ENCODE data around the gene PI4K2A.
"Not testable (repeated sequence)": the region's sequence is repeated elsewhere in the genome, so short reads cannot be mapped to it uniquely, and the experiment has no call there.

PI4K2A gene

DNA sequence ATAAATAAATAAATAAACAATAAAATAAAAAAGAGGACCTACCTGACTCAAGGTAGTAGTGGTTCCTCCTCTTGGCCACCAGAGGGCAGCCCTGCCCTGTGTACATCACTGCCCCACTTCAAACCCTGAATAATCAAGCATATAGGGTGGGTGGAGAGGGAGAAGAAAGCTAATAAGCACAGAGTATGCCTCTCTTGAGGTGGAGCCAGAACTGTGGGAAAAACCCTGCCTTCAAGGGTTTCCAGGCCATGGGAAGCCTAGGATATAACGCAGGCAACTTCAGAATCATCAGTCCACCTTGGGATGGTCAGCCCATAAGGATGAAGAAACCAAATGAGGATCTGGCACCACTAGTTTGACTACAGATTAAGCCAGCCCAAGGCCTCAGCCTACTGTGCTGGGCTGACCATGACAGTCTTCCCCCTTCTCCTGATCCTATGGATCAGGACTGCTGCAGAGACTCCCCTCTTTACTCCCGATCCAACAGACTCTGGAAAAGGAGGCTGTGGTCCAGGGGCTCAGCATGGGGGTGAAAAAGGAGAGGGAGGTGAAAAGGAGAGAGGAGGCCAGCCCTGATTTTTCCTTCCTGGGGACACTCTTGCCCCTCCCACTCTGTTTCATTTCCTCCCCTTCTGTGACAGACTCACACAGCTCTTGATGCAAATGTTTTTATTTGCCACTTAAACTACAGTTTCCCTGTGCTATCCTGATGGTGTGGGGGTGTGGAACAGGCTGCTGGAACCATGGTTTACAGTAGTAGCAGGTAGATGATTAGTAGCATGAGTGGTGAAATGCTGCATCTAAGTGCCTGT, 36.5 kb downstream of the PI4K2A start:
- DNase-seq: peak; percentile 35 to 39

DNA sequence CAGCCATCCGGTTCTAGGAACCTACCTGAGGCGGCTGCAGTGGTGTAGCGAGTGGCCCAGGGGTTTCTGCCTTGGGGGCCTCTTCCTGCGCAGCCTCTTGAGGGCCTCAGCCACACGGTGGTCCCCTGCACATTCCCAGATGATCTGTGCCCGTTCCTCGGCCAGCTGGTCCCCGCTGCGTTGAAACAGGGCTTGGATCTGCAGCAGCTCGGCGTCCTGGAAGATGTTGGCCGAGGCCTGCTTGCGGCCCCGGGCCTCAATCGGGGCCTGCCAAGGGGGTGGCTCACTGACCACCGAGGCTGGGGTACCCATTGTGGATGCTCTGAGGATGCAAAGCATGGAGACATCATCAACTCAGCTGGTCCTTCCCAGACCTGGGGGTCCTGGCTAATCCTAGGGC, 39.1 kb downstream of the PI4K2A start:
- DNase-seq: no peak

GRCh38 chr10:97682042-97682441, 41.6 kb downstream of the PI4K2A start:
- DNase-seq: no peak

- DNase-seq: no peak
Measured at GRCh38 chr10:97683556-97684367, 43.3 kb downstream of the PI4K2A start.

GRCh38 chr10:97684368-97684713, 43.9 kb downstream of the PI4K2A start:
- DNase-seq: not testable (repeated sequence)

DNA sequence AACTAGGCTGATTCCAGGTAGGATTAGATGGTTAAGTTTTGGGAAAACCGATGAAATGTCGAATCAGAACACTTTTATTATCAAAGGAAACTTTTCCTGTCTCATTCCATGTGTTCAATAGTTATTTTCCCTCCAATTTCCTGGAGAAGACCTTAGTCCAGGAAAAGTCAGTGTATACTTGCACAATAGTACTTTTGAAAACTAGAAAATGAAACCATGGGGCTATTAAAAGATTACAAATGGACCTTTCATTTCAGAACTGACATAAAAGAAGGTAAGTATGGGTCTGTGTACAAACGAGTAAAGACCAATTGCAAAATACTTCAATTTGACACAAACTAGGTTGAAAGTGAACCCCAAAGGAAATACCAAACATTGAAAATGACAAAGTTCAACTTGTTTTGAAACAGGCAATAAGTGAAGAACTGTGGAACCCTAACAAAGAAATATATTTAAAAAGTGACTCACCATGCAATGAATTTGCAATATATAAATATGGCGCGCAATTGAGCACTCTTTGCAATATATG, 44.5 kb downstream of the PI4K2A start:
- DNase-seq: no peak

- DNase-seq: no peak
Measured at GRCh38 chr10:97685395-97685958, 45.0 kb downstream of the PI4K2A start.

- no peak for DNase-seq
Measured at GRCh38 chr10:97686301-97686961, 46.0 kb downstream of the PI4K2A start.

- peak; percentile 94 to 95 for DNase-seq
Measured at GRCh38 chr10:97686962-97687784, 46.7 kb downstream of the PI4K2A start, which contains the start of gene AVPI1. Gene AVPI1 (minus strand): TSS chr10:97687241. CDS start chr10:97679905, 7,336 bp downstream.

DNA sequence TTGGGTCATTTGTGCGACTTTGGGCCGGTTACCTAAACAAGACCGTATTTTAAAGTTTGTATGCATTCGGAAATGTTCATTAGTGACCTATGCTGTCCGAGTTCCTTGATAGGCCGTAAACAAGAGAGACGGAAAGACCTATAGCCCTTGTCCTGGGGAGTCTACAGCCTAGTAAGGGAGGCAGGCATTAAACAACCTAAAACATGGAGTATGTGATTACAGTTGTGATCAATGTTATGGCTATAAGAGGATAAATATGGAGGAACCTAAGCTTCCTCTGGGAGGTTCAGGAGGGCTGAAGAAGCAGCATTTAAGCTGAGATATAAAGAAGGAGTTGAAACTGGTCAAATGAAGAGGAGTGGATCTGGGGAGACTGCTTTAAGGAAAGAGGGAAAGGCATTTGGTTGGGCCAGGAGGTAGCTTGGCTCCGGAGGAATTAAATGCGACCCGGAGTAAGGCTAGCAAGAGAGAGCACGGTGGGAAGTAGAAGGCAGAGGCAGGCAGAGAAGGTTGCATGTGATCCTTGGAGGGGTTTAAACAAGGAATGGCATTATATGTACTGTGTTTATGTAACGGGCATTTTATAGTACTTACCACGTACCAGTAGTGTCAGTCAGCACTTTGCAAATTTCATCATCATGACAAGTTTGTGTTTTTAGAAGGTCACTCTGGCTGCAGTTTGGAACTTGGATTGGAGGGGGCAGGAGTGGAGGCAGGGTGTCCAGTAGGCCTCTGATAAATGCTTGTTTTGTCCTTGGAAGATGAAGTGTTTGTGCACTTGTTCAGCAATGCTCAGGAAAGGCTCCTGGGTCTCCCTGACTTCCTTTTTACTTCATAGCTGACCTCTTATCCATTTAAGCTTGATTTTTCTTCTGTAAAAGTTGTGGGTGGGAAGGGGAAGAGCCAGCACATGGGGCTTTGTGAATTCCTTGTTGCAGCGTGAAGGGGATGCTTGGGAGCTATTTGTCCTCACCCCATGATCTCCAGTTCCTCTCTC, 47.6 kb downstream of the PI4K2A start:
- no peak for DNase-seq

- no peak for DNase-seq
Measured at GRCh38 chr10:97689559-97690020, 49.1 kb downstream of the PI4K2A start.

GRCh38 chr10:97690133-97690532, 49.7 kb downstream of the PI4K2A start:
- no peak for DNase-seq

GRCh38 chr10:97698072-97698655, 57.7 kb downstream of the PI4K2A start:
- not testable (repeated sequence) for DNase-seq

- DNase-seq: peak in 1 of 2 experiments; percentile 25
Measured at GRCh38 chr10:97701438-97702069, 61.1 kb downstream of the PI4K2A start.

- no peak for DNase-seq
Measured at GRCh38 chr10:97703398-97704067, 63.1 kb downstream of the PI4K2A start.

DNA sequence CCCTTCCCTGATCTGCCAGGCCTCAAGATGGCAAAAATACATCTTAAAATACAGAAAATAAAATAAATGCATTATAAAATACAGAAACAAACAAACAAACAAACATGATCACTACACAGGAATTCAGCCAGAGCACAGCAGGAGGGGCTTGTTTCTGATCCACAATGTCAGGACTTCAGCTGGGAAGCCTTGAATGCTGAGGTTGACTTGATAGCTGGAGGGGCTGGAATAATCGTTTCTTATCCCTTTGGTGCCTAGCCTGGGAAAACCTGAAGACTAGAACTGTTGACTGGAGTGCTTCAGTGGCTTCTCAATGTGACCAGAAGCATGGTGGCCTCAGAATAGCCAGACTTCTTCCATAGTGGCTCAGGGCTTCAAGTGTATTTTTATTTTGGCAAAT, 63.9 kb downstream of the PI4K2A start:
- DNase-seq: no peak

DNA sequence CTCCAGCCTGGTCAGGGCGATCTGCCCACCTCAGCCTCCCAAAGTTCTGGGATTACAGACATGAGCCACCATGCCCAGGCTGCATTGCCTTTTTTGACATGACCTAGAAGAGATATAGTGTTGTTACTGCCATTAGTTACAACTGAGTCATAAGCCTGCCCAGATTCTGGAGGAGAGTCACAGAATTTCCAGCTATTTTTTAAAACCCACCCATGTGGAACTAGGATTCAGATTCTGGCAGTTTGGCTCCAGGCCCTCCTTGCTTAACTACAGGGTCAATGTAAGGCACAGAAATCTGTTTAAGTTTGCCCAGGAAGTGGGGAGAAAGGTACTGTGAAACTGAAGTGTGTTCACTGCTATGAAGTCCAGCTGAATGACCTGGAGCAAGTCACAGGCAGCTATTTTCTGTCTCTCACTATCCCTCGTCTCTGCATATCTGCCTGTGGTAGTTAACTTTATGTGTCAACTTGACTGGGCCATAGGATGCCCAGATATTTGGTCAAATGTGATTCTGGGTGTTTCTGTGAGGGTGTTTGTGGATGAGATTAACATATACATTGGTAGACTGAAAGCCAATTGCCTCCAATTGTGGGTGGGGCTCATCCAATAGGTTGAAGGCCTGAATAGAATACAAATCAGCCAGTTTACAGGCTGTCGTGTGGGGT, 64.7 kb downstream of the PI4K2A start:
- DNase-seq: no peak

DNA sequence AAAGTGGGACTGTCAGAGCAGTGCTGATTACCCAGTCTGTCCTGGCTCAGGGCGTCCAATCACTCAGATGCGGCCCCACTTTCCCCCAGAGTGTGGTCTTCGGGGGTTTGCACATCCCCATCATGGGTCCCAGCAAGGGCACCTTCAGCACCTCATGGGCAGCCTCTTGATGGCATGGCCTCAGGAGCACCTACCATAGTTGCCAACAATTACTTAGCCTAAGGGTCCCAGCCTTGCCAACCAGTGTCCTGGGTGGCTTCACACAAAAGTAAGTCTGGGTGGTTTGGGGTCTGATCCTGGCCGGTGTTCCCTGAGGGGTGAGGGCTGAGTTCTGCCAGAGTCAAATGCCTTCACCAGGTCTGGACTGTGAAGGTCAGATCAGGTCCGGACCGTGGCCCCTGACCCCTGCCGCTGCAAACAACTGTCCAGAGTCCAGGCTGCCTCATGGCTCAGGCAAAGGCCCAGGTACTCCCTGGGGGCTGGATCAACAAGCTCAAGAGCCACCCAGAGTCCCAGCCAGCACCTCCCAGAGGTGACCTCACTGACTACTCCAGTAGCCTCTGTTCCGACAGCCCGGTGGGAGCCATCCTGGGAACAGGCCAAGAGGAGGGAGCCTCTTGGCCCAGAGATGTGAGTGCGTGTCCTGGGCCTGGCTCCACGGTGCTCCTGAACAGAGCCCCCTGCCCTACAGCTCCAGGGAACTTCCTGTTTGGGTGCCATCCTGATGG, 66.8 kb downstream of the PI4K2A start:
- no peak for DNase-seq
